GM19455 (cell line): ENCODE results near the gene MAVS.

Source experiments
- ATAC-seq: cut with Tn5 transposase; IDR thresholded peaks from one replicate; pipeline ENCODE4 v1.9.1; 2021; ENCODE audit not compliant: unreplicated experiment

MAVS gene

DNA sequence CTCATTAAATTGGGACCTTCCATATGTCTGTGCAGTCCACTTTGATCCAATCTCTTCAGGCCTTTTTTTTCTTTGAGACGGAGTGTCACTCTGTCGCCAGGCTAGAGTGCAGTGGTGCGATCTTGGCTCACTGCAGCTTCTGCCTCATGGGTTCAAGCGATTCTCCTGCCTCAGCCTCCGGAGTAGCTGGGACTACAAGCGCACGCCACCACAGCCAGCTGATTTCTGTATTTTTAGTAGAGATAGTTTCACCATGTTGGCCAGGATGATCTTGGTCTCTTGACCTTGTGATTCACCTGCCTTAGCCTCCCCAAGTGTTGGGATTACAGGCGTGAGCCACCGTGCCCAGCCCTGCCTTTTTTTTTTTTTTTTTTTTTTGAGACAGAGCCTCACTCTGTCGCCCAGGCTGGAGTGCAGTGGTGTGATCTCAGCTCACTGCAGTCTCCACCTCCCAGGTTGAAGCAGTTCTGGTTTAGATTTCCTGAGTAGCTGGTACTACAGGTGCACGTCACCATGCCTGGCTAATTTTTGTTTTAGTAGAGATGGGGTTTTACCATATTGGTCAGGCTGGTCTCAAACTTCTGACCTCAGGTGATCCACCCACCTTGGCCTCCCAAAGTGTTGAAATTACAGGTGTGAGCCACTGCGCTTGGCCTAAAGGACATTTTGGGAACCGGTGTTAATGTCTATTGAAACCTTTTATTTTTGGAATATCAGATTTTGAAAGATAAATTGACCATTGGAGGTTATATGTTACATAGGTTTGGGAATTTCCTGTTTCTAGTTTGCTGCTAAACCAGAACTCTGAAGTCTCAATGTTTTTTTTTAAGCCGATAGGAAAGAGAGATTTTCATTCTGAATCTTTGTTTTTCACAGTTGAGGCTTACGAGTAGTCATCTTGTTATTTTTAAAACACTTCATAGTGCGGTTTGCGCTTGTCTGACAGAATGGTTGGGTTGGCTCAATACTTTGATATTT, 60.4 kb downstream of the MAVS start:
- ATAC-seq = peak; percentile 87

DNA sequence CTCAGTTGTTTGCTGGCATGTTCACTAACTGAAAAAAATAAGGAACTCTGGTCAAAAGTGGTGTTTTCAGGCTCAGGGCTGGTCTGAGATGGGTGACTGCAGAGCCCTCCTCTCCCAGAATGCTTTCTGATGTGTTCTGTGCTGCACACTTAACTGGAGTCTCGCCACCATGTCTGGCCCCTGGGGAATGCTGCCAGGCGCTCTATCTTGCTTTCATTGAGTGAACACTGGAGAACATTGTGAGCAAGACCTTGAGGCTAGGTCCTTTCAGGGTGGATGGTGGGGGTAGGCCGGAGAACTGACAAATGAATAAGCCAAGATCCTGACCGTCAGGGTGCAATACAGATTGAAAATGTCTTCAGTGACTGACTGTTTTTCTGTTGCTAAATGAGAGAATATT, 62.0 kb downstream of the MAVS start:
- ATAC-seq = no peak

DNA sequence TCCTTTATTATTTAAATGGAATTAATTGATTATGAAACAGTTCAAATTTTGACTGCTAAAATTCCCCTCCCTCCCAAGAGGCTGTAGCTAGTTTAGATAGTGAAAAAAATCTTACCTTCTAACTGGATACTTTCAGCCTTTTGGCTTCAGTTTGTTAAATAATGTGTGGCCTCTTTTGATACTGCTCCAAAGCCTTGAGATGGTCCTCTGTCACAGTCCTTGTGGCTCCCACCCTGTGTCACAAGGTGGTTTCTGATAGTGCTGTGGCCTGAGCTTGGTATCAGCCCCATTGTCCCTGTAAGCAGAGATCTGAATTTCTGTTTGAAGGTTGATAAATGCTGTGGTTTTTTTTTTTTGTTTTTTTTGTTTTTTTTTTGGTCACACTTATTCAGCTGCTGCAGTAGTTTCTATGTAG, 63.3 kb downstream of the MAVS start:
- no peak for ATAC-seq

DNA sequence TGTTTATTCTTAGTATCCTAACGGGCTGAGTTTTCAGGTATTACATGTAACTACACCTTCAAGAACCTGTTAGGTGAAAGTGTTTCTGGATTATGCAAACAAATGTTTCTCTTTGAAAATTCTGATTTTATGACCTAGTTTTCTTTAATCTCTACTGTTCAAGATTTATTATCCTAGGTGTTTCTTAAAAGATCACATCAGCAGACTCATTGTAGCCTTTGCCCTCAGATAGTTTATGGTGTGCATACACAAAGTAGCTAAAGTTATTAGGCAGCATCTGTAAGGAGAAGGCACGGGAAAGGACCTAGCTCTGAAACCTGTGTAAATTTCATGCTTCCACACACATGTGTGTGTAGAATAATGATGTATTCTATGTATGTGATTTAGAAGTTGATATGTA, 64.2 kb downstream of the MAVS start:
- ATAC-seq = no peak

DNA sequence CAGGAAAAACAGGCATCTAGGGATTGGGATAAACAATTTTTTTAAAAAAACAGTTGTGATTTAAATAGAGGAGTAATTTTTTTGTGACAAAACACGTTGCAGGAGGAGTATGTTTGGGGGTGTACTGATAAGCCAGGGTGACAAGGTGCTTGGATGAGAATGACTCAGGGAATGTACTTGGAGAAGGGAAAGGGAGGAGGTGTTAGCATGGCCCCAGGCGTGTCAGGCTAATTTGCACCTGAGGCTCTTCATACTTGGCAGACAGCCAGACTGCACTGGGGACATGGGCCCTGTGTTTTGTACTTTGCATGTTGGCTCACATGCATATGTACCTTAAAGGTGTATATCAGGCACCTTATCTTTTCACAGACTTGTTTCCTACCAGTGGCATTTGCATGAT, 65.3 kb downstream of the MAVS start:
- ATAC-seq = no peak

DNA sequence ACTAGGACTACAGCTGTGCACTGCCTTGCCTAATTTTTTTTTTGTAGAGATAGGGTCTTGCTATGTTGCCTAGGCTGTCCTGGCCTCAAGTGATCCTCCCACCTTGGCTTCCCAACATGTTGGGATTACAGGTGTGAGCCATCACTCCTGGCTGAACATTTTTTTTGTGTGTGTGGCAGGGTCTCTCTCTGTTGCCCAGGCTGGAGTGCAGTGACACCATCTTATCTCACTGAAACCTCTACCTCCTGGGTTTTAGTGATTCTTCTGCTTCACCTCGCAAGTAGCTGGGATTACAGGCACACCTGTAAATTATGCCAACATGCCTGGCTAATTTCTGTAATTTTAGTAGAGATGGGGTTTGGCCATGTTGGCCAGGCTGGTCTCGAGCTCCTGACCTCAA, 67.8 kb downstream of the MAVS start:
- no peak for ATAC-seq

- ATAC-seq = no peak
These were observed 69.1 kb downstream of the MAVS start for GRCh38 chr20:3915691-3916090.

DNA sequence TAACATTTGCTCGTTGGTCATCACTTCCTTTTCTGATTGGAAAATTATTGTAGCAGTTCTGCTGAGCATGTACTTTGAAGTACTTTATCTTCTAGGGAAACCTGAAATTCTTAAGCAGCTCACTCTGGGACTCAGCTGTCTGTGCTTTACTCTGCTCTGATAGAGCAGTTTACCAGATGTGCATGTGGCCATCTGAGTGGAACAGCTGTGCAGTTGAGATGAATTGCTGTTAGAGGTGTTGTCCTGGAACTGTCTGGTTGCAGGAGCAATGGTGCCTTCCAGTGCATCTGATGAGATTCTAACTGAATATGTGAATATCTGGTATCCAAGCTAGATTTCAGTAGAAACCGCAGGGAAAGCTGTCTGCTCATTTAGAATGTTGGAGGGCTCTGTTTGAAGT, 69.7 kb downstream of the MAVS start:
- no peak for ATAC-seq

- ATAC-seq = no peak
These were observed 72.7 kb downstream of the MAVS start for GRCh38 chr20:3919352-3919751.

- no peak for ATAC-seq
These were observed 75.8 kb downstream of the MAVS start for GRCh38 chr20:3922223-3922982.

GRCh38 chr20:3922983-3923339, 76.3 kb downstream of the MAVS start:
- no peak for ATAC-seq

- ATAC-seq = no peak
These were observed 77.2 kb downstream of the MAVS start for GRCh38 chr20:3923818-3924217.

- no peak for ATAC-seq
These were observed 77.9 kb downstream of the MAVS start for GRCh38 chr20:3924304-3925112.

GRCh38 chr20:3925113-3925695, 78.6 kb downstream of the MAVS start:
- ATAC-seq = no peak
